Smooth muscle cell (in vitro differentiated cells): Measurements from ENCODE around the gene NLK. TPM values are rescaled to one million over a fixed set of nuclear protein-coding genes. Genes with fewer than 3 reads are reported as not detected.

Source experiments
- DNase-seq: peaks from one replicate; lab custom pipeline; 2025; ENCODE audit not compliant: unreplicated experiment; lab: John Stamatoyannopoulos, UW
- H2AFZ ChIP-seq: fragments of 200-600 bp; sonication (generic); 2 replicates; pipeline ENCODE4 v1.6.0; 2016; ENCODE audit warnings: antibody characterized with exemption, low read depth, mild to moderate bottlenecking
- H3F3A ChIP-seq: fragments of 200-600 bp; sonication (generic); 2 replicates; pipeline ENCODE4 v1.6.0; 2017; ENCODE audit warnings: antibody characterized with exemption, low read depth
- H3K27ac ChIP-seq: fragments of 200-600 bp; sonication (generic); 2 replicates; pipeline ENCODE4 v1.5.1; 2016; ENCODE audit warnings: low read depth, mild to moderate bottlenecking
- H3K27me3 ChIP-seq: fragments of 200-600 bp; sonication (generic); 2 replicates; pipeline ENCODE4 v1.6.1; 2016; ENCODE audit warnings: low read depth, mild to moderate bottlenecking
- H3K36me3 ChIP-seq: fragments of 200-600 bp; sonication (generic); 2 replicates; pipeline ENCODE4 v1.5.1; 2016; ENCODE audit warnings: low read depth
- H3K4me1 ChIP-seq: fragments of 200-600 bp; sonication (generic); 2 replicates; pipeline ENCODE4 v1.5.1; 2016; ENCODE audit warnings: low read depth
- H3K4me2 ChIP-seq: fragments of 200-600 bp; sonication (generic); 2 replicates; pipeline ENCODE4 v1.6.0; 2016; ENCODE audit warnings: mild to moderate bottlenecking
- H3K4me3 ChIP-seq: fragments of 200-600 bp; sonication (generic); 2 replicates; pipeline ENCODE4 v1.5.1; 2016; ENCODE audit warnings: mild to moderate bottlenecking
- H3K79me2 ChIP-seq: fragments of 200-600 bp; sonication (generic); 2 replicates; pipeline ENCODE4 v1.6.0; 2016; ENCODE audit warnings: low read depth, mild to moderate bottlenecking
- H3K9ac ChIP-seq: fragments of 200-600 bp; sonication (generic); 2 replicates; pipeline ENCODE4 v1.6.0; 2016; ENCODE audit warnings: low read depth
- H3K9me3 ChIP-seq: fragments of 200-600 bp; sonication (generic); replicated peaks from 2 replicates; pipeline ENCODE4 v1.5.1; 2016; ENCODE audit warnings: low read depth
- H4K20me1 ChIP-seq: fragments of 200-600 bp; sonication (generic); 2 replicates; pipeline ENCODE4 v1.6.0; 2016; ENCODE audit warnings: low read depth
- WGBS: methylation state at CpG from one replicate; pipeline ENCODE4 v1.1.7; 2016; ENCODE audit warnings: low lambda C conversion rate; 5-methylcytosine and 5-hydroxymethylcytosine counted together
- polyA plus RNA-seq: library from polyadenylated mRNA; unstranded; fragments of >200 nt; fragmentation: Nextera tagmentation; extraction: Ambion mirVana; gene quantifications from 2 replicates; pipeline ENCODE4 v1.2.1, GENCODE V29; 2016
- total RNA-seq: library from RNA; depleted of rRNA; stranded (reverse); fragments of >200 nt; gene quantifications from 2 replicates; pipeline ENCODE4 v1.2.3, GENCODE V29; 2014
- TF ChIP-seq, protein P1 (sequence below): fragments of 200-600 bp; sonication (generic); IDR thresholded peaks from 2 replicates; pipeline ENCODE4 v1.5.1; 2017; ENCODE audit warnings: borderline replicate concordance, mild to moderate bottlenecking, antibody characterized with exemption; ENCODE audit not compliant: insufficient read depth, poor library complexity, severe bottlenecking

The NLK gene
- total and polyA plus RNA-seq, 2 experiments from 2014 or later, result 1.8 to 18.0 TPM

- Histone ChIP-seq H3K9me3 (no peaks in the 10 kb centered on the region), H3K36me3 (no peaks in the 10 kb centered on the region), H4K20me1 (peaks cover 100% of the 10 kb centered on the region), H2AFZ (no peak overlapping the region), H3F3A (no peaks in the 10 kb centered on the region), H3K4me1 (no peaks in the 10 kb centered on the region), H3K79me2 (peaks cover 91% of the 10 kb centered on the region), H3K4me2 (no peak overlapping the region), H3K27me3 (no peaks in the 10 kb centered on the region), H3K4me3 (no peak overlapping the region), H3K9ac (no peak overlapping the region), H3K27ac (no peak overlapping the region)
- 97% methylated on average over 2 of the region's 2 CpGs for WGBS
- TF ChIP-seq, protein P1, sequence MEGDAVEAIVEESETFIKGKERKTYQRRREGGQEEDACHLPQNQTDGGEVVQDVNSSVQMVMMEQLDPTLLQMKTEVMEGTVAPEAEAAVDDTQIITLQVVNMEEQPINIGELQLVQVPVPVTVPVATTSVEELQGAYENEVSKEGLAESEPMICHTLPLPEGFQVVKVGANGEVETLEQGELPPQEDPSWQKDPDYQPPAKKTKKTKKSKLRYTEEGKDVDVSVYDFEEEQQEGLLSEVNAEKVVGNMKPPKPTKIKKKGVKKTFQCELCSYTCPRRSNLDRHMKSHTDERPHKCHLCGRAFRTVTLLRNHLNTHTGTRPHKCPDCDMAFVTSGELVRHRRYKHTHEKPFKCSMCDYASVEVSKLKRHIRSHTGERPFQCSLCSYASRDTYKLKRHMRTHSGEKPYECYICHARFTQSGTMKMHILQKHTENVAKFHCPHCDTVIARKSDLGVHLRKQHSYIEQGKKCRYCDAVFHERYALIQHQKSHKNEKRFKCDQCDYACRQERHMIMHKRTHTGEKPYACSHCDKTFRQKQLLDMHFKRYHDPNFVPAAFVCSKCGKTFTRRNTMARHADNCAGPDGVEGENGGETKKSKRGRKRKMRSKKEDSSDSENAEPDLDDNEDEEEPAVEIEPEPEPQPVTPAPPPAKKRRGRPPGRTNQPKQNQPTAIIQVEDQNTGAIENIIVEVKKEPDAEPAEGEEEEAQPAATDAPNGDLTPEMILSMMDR, result no peak
- no peak for DNase-seq
Measured at GRCh38 chr17:28085766-28086165, 43.3 kb downstream of the NLK start.

GRCh38 chr17:28086519-28086918, 44.0 kb downstream of the NLK start:
- Histone ChIP-seq H3K4me2 (no peak overlapping the region), H3K36me3 (no peaks in the 10 kb centered on the region), H3K9me3 (no peaks in the 10 kb centered on the region), H3K9ac (no peak overlapping the region), H3F3A (no peaks in the 10 kb centered on the region), H3K79me2 (peaks cover 89% of the 10 kb centered on the region), H2AFZ (no peak overlapping the region), H3K4me3 (no peak overlapping the region), H3K4me1 (peaks cover 2% of the 10 kb centered on the region), H4K20me1 (peaks cover 99% of the 10 kb centered on the region), H3K27ac (no peak overlapping the region), H3K27me3 (no peaks in the 10 kb centered on the region)
- WGBS, result 83% methylated on average over 4 of the region's 4 CpGs
- DNase-seq, result no peak
- TF ChIP-seq, protein P1, result no peak

- TF ChIP-seq, protein P1, result no peak
- peaks cover 97% of the 10 kb centered on the region for H4K20me1 ChIP-seq
- no peak overlapping the region for H2AFZ ChIP-seq
- no peak overlapping the region for H3K27ac ChIP-seq
- H3K36me3 ChIP-seq, result no peaks in the 10 kb centered on the region
- peaks cover 88% of the 10 kb centered on the region for H3K79me2 ChIP-seq
- no peaks in the 10 kb centered on the region for H3K9me3 ChIP-seq
- H3F3A ChIP-seq, result no peaks in the 10 kb centered on the region
- DNase-seq, result no peak
- H3K4me2 ChIP-seq, result no peak overlapping the region
- peaks cover 11% of the 10 kb centered on the region for H3K4me1 ChIP-seq
- H3K4me3 ChIP-seq, result no peak overlapping the region
- H3K9ac ChIP-seq, result no peak overlapping the region
- no peaks in the 10 kb centered on the region for H3K27me3 ChIP-seq
Measured at GRCh38 chr17:28087743-28088142, 45.3 kb downstream of the NLK start.

- DNase-seq, result no peak
- Histone ChIP-seq H3K27ac (no peak overlapping the region), H3K9ac (no peak overlapping the region), H3K4me2 (no peak overlapping the region), H4K20me1 (peaks cover 97% of the 10 kb centered on the region), H3K4me1 (peaks cover 11% of the 10 kb centered on the region), H3K9me3 (no peaks in the 10 kb centered on the region), H3K4me3 (no peak overlapping the region), H3K79me2 (peaks cover 89% of the 10 kb centered on the region), H3K27me3 (no peaks in the 10 kb centered on the region), H2AFZ (no peak overlapping the region), H3K36me3 (no peaks in the 10 kb centered on the region), H3F3A (no peaks in the 10 kb centered on the region)
- WGBS, result 80% methylated on average over 4 of the region's 4 CpGs
- TF ChIP-seq, protein P1, result no peak
Measured at GRCh38 chr17:28090551-28090950, 48.1 kb downstream of the NLK start.
